Stomach (tissue), 4 donors: ENCODE data around the gene BCL2L1.

ENCODE experiments used
- CTCF ChIP-seq, 7 experiments: fragments of 450-650 bp in 4 of 7; fragments of 200-600 bp in 3 of 7; sonication (generic) in 3 of 7; IDR thresholded peaks; one replicate each; pipeline ENCODE4 v1.5.1; 2016 to 2019; ENCODE audit warnings: antibody characterized with exemption in 7 of 7, control low read depth in 2 of 7, mild to moderate bottlenecking in 1 of 7
- POLR2A ChIP-seq, 4 donors: fragments of 450-650 bp; IDR thresholded peaks; one replicate each; pipeline ENCODE4 v1.6.1; 2016; ENCODE audit warnings: antibody characterized with exemption in 4 of 4, control low read depth in 2 of 4, mild to moderate bottlenecking in 1 of 4, moderate library complexity in 1 of 4
- POLR2AphosphoS5 ChIP-seq, 3 donors: sonication (generic); formaldehyde crosslinking; IDR thresholded peaks; one replicate each; pipeline ENCODE4 v1.6.1; 2016; ENCODE audit warnings: antibody characterized with exemption in 3 of 3

DNA sequence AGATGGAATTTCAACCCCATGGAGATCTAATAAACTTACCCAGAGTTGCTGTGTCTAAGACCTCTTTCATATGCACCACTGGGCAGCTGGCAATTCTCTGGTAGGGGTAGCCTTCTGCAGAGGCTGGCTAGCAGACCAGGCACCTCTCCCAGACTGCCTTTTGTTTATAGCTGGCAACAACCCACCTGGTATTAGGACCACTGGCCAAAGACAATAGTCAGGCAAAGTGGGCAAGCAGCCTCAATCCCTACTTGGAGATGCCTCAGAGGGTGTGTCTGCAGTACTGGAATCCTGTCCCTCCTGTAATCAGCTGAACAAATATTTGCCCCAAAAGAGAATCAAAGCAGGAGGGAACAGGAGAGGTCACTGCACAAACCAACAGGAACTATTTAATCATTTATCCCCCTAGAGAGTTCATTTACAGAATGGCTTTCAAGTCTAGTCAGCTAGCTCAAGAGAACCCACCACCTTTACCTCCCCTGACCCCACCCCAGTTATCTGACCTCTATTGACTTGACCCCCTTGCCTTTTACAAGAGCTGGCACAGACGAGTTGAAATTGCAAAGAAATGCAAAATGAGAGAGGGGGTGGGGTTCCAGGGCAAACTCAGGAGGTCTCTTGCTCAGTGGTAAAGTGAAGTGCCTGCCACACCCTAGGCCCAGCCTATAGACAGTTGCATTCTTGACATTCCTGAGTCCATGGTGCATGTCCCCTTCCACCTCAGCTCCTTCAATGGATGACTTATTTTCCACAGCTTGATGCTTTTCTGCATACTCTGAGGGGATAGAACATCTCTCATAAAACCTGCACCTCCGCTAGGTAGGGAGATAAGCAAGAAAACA is 2.8 kb downstream of the BCL2L1 start:
- TF ChIP-seq CTCF (IDR thresholded peaks at IDR 0.05) = no peak
- TF ChIP-seq POLR2A (IDR thresholded peaks at IDR 0.05) = no peak
- TF ChIP-seq POLR2AphosphoS5 (IDR thresholded peaks at IDR 0.05) = peak in 1 of 3 donors; percentile 4
